ENCODE data around the gene DNAAF2.

The DNAAF2 gene

GRCh38 chr14:49583629-49584028 lies 51.4 kb downstream of the DNAAF2 start:
- DNase-seq, result no peak

DNA sequence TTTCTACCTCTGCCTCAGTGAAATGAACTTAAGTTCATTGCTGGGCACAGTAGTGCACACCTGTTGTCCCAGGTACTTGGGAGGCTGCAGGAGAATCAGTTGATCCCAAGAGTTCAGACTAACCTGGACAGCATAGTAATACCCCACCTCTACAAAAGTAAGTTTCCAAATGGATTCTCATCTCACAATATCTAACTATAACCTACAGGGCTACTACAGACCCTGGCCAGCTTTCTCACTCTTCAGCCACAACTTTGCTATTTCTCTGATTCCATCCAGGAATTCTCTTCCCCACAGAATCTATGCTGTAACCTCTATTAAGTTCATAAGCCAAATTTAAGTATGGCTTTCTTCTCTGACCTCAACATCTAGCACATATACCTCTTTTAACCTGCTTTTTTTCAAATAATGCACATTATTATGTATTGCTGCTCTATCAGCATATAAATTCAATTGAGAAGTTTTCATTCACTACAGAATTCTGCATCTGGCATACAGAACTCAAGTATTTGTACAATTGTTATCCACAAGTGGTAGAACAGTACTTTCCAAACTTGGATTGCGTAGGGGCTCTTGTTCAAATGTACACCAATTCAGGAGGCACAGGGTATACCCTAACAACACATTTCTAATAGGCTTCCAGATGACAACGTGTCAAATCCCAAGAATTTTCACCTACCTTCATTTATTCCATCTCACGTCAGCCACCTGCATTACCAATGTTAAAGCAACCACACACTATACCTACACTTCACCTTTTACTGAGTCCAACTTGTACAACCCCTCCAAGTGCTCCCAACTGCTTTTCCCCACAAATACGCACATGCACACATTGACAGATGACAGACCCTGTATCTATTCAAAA lies 52.7 kb downstream of the DNAAF2 start:
- no peak for DNase-seq

DNA sequence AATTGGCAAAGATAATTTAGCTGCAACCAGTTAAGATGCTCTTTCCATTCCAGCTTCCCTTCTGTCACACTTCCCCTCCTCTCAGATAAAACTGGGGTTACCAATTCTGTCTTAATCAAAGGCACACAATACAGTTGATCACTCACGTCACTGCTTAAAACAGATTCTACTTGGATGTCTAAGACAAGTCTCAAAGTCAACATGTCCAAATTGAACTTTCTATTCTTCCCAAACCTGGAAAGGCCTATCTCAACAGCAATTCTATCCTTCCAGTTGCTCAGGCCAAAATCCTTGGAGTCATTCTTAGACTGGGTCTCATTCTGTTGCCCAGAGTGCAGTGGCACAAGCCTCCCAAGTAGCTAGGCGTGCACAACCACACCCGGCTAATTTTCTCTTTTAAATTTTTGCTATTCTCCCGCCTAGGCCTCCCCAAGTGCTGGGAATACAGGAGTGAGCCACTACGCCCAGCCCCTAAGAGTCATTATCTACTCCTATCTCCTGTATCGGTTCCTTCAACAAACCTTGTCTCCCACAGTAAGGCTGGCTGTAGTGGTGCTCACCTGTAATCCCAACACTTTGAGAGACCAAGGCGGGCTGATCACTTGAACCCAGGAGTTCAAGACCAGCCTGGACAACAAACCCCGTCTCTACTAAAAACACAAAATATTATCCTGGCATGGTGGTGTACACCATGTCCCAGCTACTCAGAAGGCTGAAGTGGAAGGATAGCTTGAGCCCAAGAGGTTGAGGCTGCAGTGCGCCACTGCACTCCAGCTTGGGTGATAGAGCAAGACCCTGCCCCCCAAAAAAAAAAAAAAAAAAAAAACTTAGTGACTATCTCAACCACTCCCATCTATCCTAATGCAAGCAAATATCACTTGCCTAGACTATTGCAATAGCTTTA lies 53.6 kb downstream of the DNAAF2 start:
- DNase-seq, result no peak

- DNase-seq, result no peak
These were observed 55.2 kb downstream of the DNAAF2 start for GRCh38 chr14:49579841-49580240.

GRCh38 chr14:49578141-49578540 lies 56.9 kb downstream of the DNAAF2 start:
- DNase-seq, result no peak

Measured in T-helper 9 cell (primary cell).